Measurements from ENCODE around the gene HIGD2A.

DNA sequence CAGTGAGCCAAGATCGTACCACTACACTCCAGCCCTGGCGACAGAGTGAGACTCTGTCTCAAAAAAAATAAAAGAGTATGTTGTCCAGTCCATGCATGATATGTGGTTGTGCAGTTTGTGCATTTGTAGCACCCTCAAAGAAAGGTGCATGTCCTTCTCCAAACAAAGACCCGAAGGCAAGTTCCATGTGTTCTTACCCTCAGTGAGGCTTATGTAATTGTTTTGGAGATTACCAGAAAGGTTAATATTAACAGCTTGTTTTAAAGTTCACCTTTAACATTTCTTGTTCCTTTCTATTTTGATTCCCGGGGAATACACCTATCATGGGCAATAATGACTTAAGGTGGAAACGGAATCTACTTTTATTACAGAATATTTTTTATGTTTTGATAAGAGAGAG, 49.2 kb upstream of the HIGD2A start:
- TF ChIP-seq CTCF (conservative IDR thresholded peaks at IDR 0.05): no peak
- no peak for TF ChIP-seq EZH2 (IDR thresholded peaks at IDR 0.05; ENCODE audit: low read depth)
